HG03521 (cell line): ENCODE results near the gene MORN1.

Experiments
- ATAC-seq: cut with Tn5 transposase; IDR thresholded peaks from one replicate; pipeline ENCODE4 v1.9.1; 2021; ENCODE audit warnings: mild to moderate bottlenecking, moderate library complexity; ENCODE audit not compliant: unreplicated experiment

The MORN1 gene

GRCh38 chr1:2422523-2422922, 31.2 kb upstream of the MORN1 start:
- ATAC-seq: no peak

GRCh38 chr1:2419416-2419815, 28.1 kb upstream of the MORN1 start:
- ATAC-seq: no peak

GRCh38 chr1:2418791-2419320, 27.5 kb upstream of the MORN1 start:
- ATAC-seq: no peak

- no peak for ATAC-seq
These were observed 26.5 kb upstream of the MORN1 start for GRCh38 chr1:2417833-2418225.

- ATAC-seq: no peak
These were observed 25.9 kb upstream of the MORN1 start for GRCh38 chr1:2417083-2417832.

- no peak for ATAC-seq
These were observed 25.0 kb upstream of the MORN1 start for GRCh38 chr1:2416403-2416802.

GRCh38 chr1:2415801-2416208, 24.5 kb upstream of the MORN1 start:
- ATAC-seq: no peak

- ATAC-seq: no peak
These were observed 24.0 kb upstream of the MORN1 start for GRCh38 chr1:2415337-2415736.

- ATAC-seq: no peak
These were observed 23.1 kb upstream of the MORN1 start for GRCh38 chr1:2414297-2414958.

- no peak for ATAC-seq
These were observed 22.3 kb upstream of the MORN1 start for GRCh38 chr1:2413495-2414296.

- ATAC-seq: peak; percentile 4
These were observed 21.6 kb upstream of the MORN1 start for GRCh38 chr1:2412773-2413494.

GRCh38 chr1:2412395-2412772, 21.0 kb upstream of the MORN1 start, which contains the start of gene PEX10:
TSS of gene PEX10 (minus strand) at chr1:2412564. CDS start at chr1:2412502, 62 bp downstream.
- peak; percentile 86 for ATAC-seq

GRCh38 chr1:2411801-2412394, 20.5 kb upstream of the MORN1 start:
- ATAC-seq: peak; percentile 20

GRCh38 chr1:2409745-2410144, 18.4 kb upstream of the MORN1 start:
- no peak for ATAC-seq

- ATAC-seq: no peak
These were observed 17.5 kb upstream of the MORN1 start for GRCh38 chr1:2408859-2409276.

GRCh38 chr1:2408456-2408855, 17.1 kb upstream of the MORN1 start:
- ATAC-seq: no peak

- ATAC-seq: no peak
These were observed 16.6 kb upstream of the MORN1 start for GRCh38 chr1:2407991-2408275.

GRCh38 chr1:2407166-2407990, 16.0 kb upstream of the MORN1 start:
- ATAC-seq: no peak

GRCh38 chr1:2406451-2407041, 15.2 kb upstream of the MORN1 start:
- ATAC-seq: no peak
